Suprapubic skin (tissue), 4 donors: Measurements from ENCODE around the gene ZNF280B. TPM values are rescaled to one million over a fixed set of nuclear protein-coding genes. Genes with fewer than 3 reads are reported as not detected.
"Not testable (repeated sequence)": the region's sequence is repeated elsewhere in the genome, so short reads cannot be mapped to it uniquely, and the experiment has no call there.

Experiments
- DNase-seq, 2 donors: peaks; one replicate each; pipeline ENCODE4 v3.0.0-alpha.2; 2019; ENCODE audit warnings: low spot score in 2 of 2
- H3K27ac ChIP-seq: fragments of 200-600 bp; sonication (generic); one replicate; pipeline ENCODE4 v1.5.1; 2019
- H3K27me3 ChIP-seq: fragments of 200-600 bp; sonication (generic); one replicate; pipeline ENCODE4 v1.5.1; 2019
- H3K36me3 ChIP-seq: fragments of 200-600 bp; sonication (generic); one replicate; pipeline ENCODE4 v1.5.1; 2019
- H3K4me1 ChIP-seq: fragments of 200-600 bp; sonication (generic); one replicate; pipeline ENCODE4 v1.5.1; 2019
- H3K4me3 ChIP-seq: fragments of 200-600 bp; sonication (generic); one replicate; pipeline ENCODE4 v1.5.1; 2019; ENCODE audit warnings: mild to moderate bottlenecking
- H3K9me3 ChIP-seq: fragments of 200-600 bp; sonication (generic); one replicate; pipeline ENCODE4 v1.5.1; 2019
- CTCF ChIP-seq, 2 donors: fragments of 200-600 bp in 1 of 2; fragments of 450-650 bp in 1 of 2; sonication (generic) in 1 of 2; IDR thresholded peaks; one replicate each; pipeline ENCODE4 v1.5.1; 2016 to 2019; ENCODE audit warnings: antibody characterized with exemption in 2 of 2, mild to moderate bottlenecking in 1 of 2, moderate library complexity in 1 of 2
- EP300 ChIP-seq: sonication (generic); formaldehyde crosslinking; IDR thresholded peaks from one replicate; pipeline ENCODE4 v1.6.1; 2017; ENCODE audit warnings: antibody characterized with exemption
- POLR2A ChIP-seq, 2 donors: fragments of 450-650 bp; IDR thresholded peaks; one replicate each; pipeline ENCODE4 v1.6.1; 2017; ENCODE audit warnings: antibody characterized with exemption in 2 of 2, mild to moderate bottlenecking in 2 of 2, moderate library complexity in 2 of 2
- POLR2AphosphoS5 ChIP-seq, 3 donors: sonication (generic); formaldehyde crosslinking; IDR thresholded peaks; one replicate each; pipeline ENCODE4 v1.6.1; 2017; ENCODE audit warnings: antibody characterized with exemption in 3 of 3
- WGBS: methylation state at CpG from one replicate; pipeline ENCODE4 v1.1.5; 2018; 5-methylcytosine and 5-hydroxymethylcytosine counted together
- total RNA-seq, 4 donors: library from RNA; depleted of rRNA; stranded (reverse); fragments of >200 nt; gene quantifications; one replicate each; pipeline ENCODE4 v1.1.0, GENCODE V29; 2016

ZNF280B gene
- total RNA-seq, 4 donors from 2014 or later: 0.08 to 0.55 (median 0.26) TPM; not detected in 1

- Histone ChIP-seq H3K27ac (no peak overlapping the region), H3K36me3 (no peaks in the 10 kb centered on the region), H3K9me3 (no peaks in the 10 kb centered on the region), H3K27me3 (peaks cover 3% of the 10 kb centered on the region), H3K4me1 (no peaks in the 10 kb centered on the region), H3K4me3 (no peak overlapping the region)
- no peak for DNase-seq
- WGBS: 66% methylated on average over 2 of the region's 2 CpGs
- TF ChIP-seq POLR2AphosphoS5 (IDR thresholded peaks at IDR 0.05): no peak
- no peak for TF ChIP-seq EP300
- TF ChIP-seq CTCF (IDR thresholded peaks at IDR 0.05): no peak
- no peak for TF ChIP-seq POLR2A (IDR thresholded peaks at IDR 0.05)
Observed at GRCh38 chr22:22474733-22475132, 33.8 kb downstream of the ZNF280B start.

GRCh38 chr22:22471104-22471503, 37.4 kb downstream of the ZNF280B start:
- WGBS: 80% methylated on average over 5 of the region's 5 CpGs
- H3K27me3 ChIP-seq, H3K4me1 ChIP-seq, H3K4me3 ChIP-seq, DNase-seq, H3K9me3 ChIP-seq, H3K36me3 ChIP-seq, H3K27ac ChIP-seq: not testable (repeated sequence)

- no peak for DNase-seq
- H3K27me3 ChIP-seq: peaks cover 12% of the 10 kb centered on the region
- no peaks in the 10 kb centered on the region for H3K4me1 ChIP-seq
- TF ChIP-seq POLR2A (IDR thresholded peaks at IDR 0.05) (no peak), CTCF (IDR thresholded peaks at IDR 0.05) (no peak), POLR2AphosphoS5 (IDR thresholded peaks at IDR 0.05) (no peak), EP300 (no peak)
- H3K27ac ChIP-seq: no peak overlapping the region
- H3K4me3 ChIP-seq: no peak overlapping the region
- 76% methylated on average over 2 of the region's 2 CpGs for WGBS
- H3K36me3 ChIP-seq: no peaks in the 10 kb centered on the region
- H3K9me3 ChIP-seq: no peaks in the 10 kb centered on the region
Observed at GRCh38 chr22:22469527-22469926, 39.0 kb downstream of the ZNF280B start.

- 88% methylated on average over 11 of the region's 11 CpGs for WGBS
- not testable (repeated sequence) for H3K4me3 ChIP-seq, H3K36me3 ChIP-seq, H3K4me1 ChIP-seq, H3K27ac ChIP-seq, H3K9me3 ChIP-seq, DNase-seq
- H3K27me3 ChIP-seq: peaks cover 18% of the 10 kb centered on the region
Observed at GRCh38 chr22:22468794-22469469, 39.6 kb downstream of the ZNF280B start.

- H3K4me3 ChIP-seq: no peak overlapping the region
- H3K36me3 ChIP-seq: no peaks in the 10 kb centered on the region
- DNase-seq: no peak
- H3K27ac ChIP-seq: no peak overlapping the region
- 90% methylated on average over 1 of the region's 1 CpG for WGBS
- H3K9me3 ChIP-seq: no peaks in the 10 kb centered on the region
- peaks cover 33% of the 10 kb centered on the region for H3K27me3 ChIP-seq
- no peaks in the 10 kb centered on the region for H3K4me1 ChIP-seq
- no peak for TF ChIP-seq EP300
- TF ChIP-seq POLR2AphosphoS5 (IDR thresholded peaks at IDR 0.05): no peak
- no peak for TF ChIP-seq POLR2A (IDR thresholded peaks at IDR 0.05)
- TF ChIP-seq CTCF (IDR thresholded peaks at IDR 0.05): no peak
Observed at GRCh38 chr22:22467112-22467511, 41.4 kb downstream of the ZNF280B start.

GRCh38 chr22:22465782-22466181, 42.8 kb downstream of the ZNF280B start:
- WGBS: 59% methylated on average over 1 of the region's 1 CpG

More at GRCh38 chr22:22465782-22466181, 42.8 kb downstream of the ZNF280B start:
- Histone ChIP-seq H3K4me3 (no peak overlapping the region), H3K27me3 (peaks cover 42% of the 10 kb centered on the region), H3K4me1 (no peaks in the 10 kb centered on the region), H3K36me3 (no peaks in the 10 kb centered on the region), H3K9me3 (no peaks in the 10 kb centered on the region), H3K27ac (no peak overlapping the region)
- no peak for DNase-seq
- TF ChIP-seq EP300 (no peak), POLR2A (IDR thresholded peaks at IDR 0.05) (no peak), POLR2AphosphoS5 (IDR thresholded peaks at IDR 0.05) (no peak), CTCF (IDR thresholded peaks at IDR 0.05) (no peak)
